Activated T-cell treated with anti-CD3 and anti-CD28 coated beads, Interleukin-2, amount 50 U/mL, for 24 hours (primary cell): ENCODE results near the gene EPHA3.

Experiments
- DNase-seq: peaks from one replicate; pipeline ENCODE4 v3.0.0-alpha.2; 2020
- H3K27ac Mint-ChIP-seq: 2 replicates; pipeline ENCODE4 v1.8.0; 2020; ENCODE audit warnings: mild to moderate bottlenecking, mixed read lengths
- H3K27me3 Mint-ChIP-seq: 2 replicates; pipeline ENCODE4 v1.8.0; 2020; ENCODE audit warnings: mixed read lengths
- H3K36me3 Mint-ChIP-seq: 2 replicates; pipeline ENCODE4 v1.8.0; 2020; ENCODE audit warnings: low read depth, mixed read lengths
- H3K4me1 Mint-ChIP-seq: 2 replicates; pipeline ENCODE4 v1.8.0; 2020; ENCODE audit warnings: low read depth, mixed read lengths
- H3K4me3 Mint-ChIP-seq: 2 replicates; pipeline ENCODE4 v1.8.0; 2020; ENCODE audit warnings: mild to moderate bottlenecking, moderate library complexity, mixed read lengths
- H3K9me3 Mint-ChIP-seq: 2 replicates; pipeline ENCODE4 v1.8.0; 2020; ENCODE audit warnings: mixed read lengths

EPHA3 gene

DNA sequence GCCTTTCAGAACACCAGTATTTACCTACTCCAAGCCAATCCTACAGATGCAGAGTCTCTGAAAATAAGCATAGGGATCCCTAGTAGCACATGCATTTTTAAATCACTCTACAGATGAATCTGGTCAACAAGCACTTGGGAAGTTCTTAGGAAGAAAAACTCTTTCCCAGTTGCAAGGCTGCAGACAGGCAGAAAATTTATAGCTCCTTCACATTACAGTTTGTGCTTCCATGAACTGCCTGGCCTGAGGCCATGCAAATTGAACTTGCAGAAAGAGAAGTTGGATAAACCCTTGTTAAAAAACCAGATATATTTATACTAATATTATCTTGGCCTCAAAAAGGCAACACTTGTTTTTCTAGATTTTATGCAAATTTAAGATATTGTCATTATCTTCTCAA, 256.9 kb downstream of the EPHA3 start:
- no peak overlapping the region for H3K27ac Mint-ChIP-seq
- H3K4me1 Mint-ChIP-seq: no peaks in the 10 kb centered on the region
- peaks cover 7% of the 10 kb centered on the region for H3K9me3 Mint-ChIP-seq
- no peaks in the 10 kb centered on the region for H3K27me3 Mint-ChIP-seq
- DNase-seq: no peak
- no peak overlapping the region for H3K4me3 Mint-ChIP-seq
- no peaks in the 10 kb centered on the region for H3K36me3 Mint-ChIP-seq

DNA sequence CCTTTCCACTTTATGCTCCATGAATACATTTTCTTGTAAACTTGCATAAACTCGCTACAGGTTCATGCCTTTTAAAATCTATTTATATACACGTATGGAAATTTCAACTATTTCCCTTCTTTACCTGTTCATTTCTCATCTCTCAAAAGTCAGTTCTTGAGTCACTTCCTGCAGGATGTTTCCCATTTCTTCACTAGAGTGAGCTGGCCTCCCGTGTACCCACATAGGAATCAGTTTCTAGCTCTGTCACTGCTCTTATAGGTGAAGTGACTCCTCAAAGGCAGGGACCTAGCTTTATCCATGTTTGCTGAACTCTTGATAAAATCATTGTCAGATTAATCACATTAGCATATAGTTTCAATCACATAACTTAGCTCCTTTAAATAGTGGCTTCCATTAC, 259.7 kb downstream of the EPHA3 start:
- Mint-ChIP-seq H3K27ac (no peak overlapping the region), H3K4me3 (no peak overlapping the region), H3K4me1 (no peaks in the 10 kb centered on the region), H3K9me3 (peaks cover 7% of the 10 kb centered on the region), H3K27me3 (no peaks in the 10 kb centered on the region), H3K36me3 (no peaks in the 10 kb centered on the region)
- DNase-seq: no peak

- no peak overlapping the region for H3K4me3 Mint-ChIP-seq
- no peaks in the 10 kb centered on the region for H3K4me1 Mint-ChIP-seq
- H3K27me3 Mint-ChIP-seq: no peaks in the 10 kb centered on the region
- H3K36me3 Mint-ChIP-seq: no peaks in the 10 kb centered on the region
- no peak overlapping the region for H3K27ac Mint-ChIP-seq
- DNase-seq: no peak
- peaks cover 7% of the 10 kb centered on the region for H3K9me3 Mint-ChIP-seq
Measured at GRCh38 chr3:89368846-89369245, 261.4 kb downstream of the EPHA3 start.

- no peak for DNase-seq
- no peaks in the 10 kb centered on the region for H3K4me1 Mint-ChIP-seq
- H3K27ac Mint-ChIP-seq: no peak overlapping the region
- no peaks in the 10 kb centered on the region for H3K36me3 Mint-ChIP-seq
- no peaks in the 10 kb centered on the region for H3K27me3 Mint-ChIP-seq
- H3K4me3 Mint-ChIP-seq: no peak overlapping the region
- peaks cover 10% of the 10 kb centered on the region for H3K9me3 Mint-ChIP-seq
Measured at GRCh38 chr3:89372456-89372855, 265.0 kb downstream of the EPHA3 start.

DNA sequence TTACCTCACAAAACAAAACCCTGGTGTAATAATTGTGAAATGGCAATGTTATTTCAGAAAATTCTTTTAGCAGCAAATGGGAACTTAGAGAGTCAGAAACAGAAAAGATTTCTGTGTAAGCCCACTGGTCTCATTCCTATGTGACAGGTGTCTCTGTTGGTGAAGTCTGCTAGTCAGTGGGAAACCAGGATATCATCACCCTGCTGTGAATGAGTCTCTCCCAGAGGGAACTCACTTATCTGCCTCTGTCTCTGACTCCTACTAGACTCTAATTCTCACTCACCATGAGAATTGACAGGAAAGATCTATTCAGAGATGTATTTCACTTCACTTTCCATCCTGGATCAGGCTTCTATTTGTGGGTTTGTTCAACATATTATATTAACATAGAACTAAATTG, 266.0 kb downstream of the EPHA3 start:
- H3K9me3 Mint-ChIP-seq: peaks cover 12% of the 10 kb centered on the region
- no peak overlapping the region for H3K27ac Mint-ChIP-seq
- no peaks in the 10 kb centered on the region for H3K27me3 Mint-ChIP-seq
- H3K4me1 Mint-ChIP-seq: no peaks in the 10 kb centered on the region
- no peaks in the 10 kb centered on the region for H3K36me3 Mint-ChIP-seq
- no peak overlapping the region for H3K4me3 Mint-ChIP-seq
- DNase-seq: no peak

- Mint-ChIP-seq H3K4me1 (no peaks in the 10 kb centered on the region), H3K27me3 (no peaks in the 10 kb centered on the region)
Measured at GRCh38 chr3:89375451-89375850, 268.0 kb downstream of the EPHA3 start.

DNA sequence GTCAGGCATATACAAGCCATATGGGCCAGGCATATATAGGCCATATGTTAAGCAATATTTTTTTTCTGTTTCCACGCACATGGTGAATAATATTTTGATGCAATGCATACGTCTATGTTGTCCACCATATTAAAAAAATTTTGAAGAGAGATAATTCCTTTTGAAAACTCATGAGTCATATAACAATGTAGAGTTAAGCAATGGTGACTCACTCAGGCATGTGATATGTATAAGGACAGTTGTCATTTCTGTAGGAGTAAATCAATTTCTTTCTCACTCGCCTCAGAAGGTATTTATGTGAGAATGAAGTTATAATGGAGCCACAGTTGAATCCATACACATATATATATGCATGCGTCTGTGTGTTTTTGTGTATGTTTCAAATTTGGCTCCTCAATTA, 272.6 kb downstream of the EPHA3 start:
- no peaks in the 10 kb centered on the region for H3K36me3 Mint-ChIP-seq
- DNase-seq: no peak
- H3K4me1 Mint-ChIP-seq: no peaks in the 10 kb centered on the region
- peaks cover 18% of the 10 kb centered on the region for H3K9me3 Mint-ChIP-seq
- no peaks in the 10 kb centered on the region for H3K27me3 Mint-ChIP-seq
- no peak overlapping the region for H3K27ac Mint-ChIP-seq
- no peak overlapping the region for H3K4me3 Mint-ChIP-seq

More at GRCh38 chr3:89375451-89375850, 268.0 kb downstream of the EPHA3 start:
- peaks cover 8% of the 10 kb centered on the region for H3K9me3 Mint-ChIP-seq
- H3K27ac Mint-ChIP-seq: no peak overlapping the region
- no peak overlapping the region for H3K4me3 Mint-ChIP-seq
- H3K36me3 Mint-ChIP-seq: no peaks in the 10 kb centered on the region
- DNase-seq: no peak

- Mint-ChIP-seq H3K4me3 (no peak overlapping the region), H3K27ac (no peak overlapping the region), H3K27me3 (no peaks in the 10 kb centered on the region), H3K4me1 (no peaks in the 10 kb centered on the region), H3K9me3 (peaks cover 14% of the 10 kb centered on the region), H3K36me3 (no peaks in the 10 kb centered on the region)
- DNase-seq: no peak
Measured at GRCh38 chr3:89392991-89393390, 285.6 kb downstream of the EPHA3 start.

DNA sequence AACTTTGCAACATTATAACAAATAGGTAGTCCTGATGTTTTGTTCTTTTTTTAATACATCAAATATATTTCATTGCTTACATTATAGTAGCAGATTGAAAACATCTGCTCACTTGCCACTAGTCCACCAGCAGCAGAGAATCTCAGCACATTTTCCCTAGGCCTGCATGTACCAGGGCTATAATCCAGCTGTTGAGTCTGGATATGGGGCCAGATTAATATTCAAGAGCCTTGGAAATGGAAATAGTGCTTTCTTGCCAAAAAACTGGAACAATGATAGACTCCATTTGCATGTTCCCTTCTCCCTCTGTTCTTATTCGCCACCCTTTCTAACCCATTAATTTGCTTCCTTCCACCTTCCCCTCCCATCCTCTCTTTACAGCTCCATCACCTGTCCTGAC, 288.0 kb downstream of the EPHA3 start:
- Mint-ChIP-seq H3K4me3 (no peak overlapping the region), H3K27me3 (no peaks in the 10 kb centered on the region), H3K27ac (no peak overlapping the region), H3K9me3 (peaks cover 7% of the 10 kb centered on the region), H3K4me1 (no peaks in the 10 kb centered on the region), H3K36me3 (no peaks in the 10 kb centered on the region)
- DNase-seq: no peak

DNA sequence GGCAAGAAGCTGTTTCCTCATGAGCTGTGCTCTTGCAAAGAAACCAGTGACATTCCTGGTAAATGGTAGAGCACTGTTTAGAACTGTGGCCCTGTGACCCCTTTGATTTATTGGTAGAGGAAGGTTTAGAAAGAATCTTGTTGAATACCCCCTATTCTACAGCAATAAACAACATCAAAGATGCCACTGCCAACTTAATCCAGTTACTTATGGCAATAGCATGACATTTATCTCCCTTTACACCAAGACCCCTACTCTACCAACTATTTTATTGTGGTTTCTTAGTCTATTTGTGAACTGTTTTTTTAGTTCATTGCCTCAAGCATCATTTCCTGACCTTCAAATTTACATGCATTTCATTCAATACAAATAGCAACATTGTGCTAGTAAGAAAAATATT, 288.6 kb downstream of the EPHA3 start:
- H3K4me3 Mint-ChIP-seq: no peak overlapping the region
- peaks cover 6% of the 10 kb centered on the region for H3K9me3 Mint-ChIP-seq
- H3K4me1 Mint-ChIP-seq: no peaks in the 10 kb centered on the region
- no peak overlapping the region for H3K27ac Mint-ChIP-seq
- no peaks in the 10 kb centered on the region for H3K27me3 Mint-ChIP-seq
- DNase-seq: no peak
- no peaks in the 10 kb centered on the region for H3K36me3 Mint-ChIP-seq

DNA sequence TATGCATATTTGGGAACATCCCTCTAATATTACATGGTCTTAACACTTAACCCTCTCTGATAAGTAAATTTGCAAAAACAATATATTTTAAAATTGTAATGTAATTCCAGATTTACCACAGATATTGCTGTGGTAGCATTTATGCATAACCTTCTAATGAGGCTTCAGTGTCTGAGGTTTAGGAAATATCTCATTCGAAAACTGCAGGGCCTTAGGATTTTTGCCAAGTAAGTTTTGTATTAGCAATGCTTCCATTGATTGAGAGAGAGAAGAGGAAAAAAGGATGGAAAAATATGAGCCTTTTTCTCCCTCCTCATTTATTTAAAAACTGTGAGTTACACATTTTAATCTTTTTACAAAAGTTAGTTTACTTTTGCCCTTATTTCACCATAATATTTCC, 294.6 kb downstream of the EPHA3 start:
- H3K9me3 Mint-ChIP-seq: peaks cover 9% of the 10 kb centered on the region
- no peak for DNase-seq
- H3K4me1 Mint-ChIP-seq: no peaks in the 10 kb centered on the region
- no peaks in the 10 kb centered on the region for H3K27me3 Mint-ChIP-seq
- H3K4me3 Mint-ChIP-seq: no peak overlapping the region
- H3K27ac Mint-ChIP-seq: no peak overlapping the region
- H3K36me3 Mint-ChIP-seq: no peaks in the 10 kb centered on the region

- H3K4me3 Mint-ChIP-seq: no peak overlapping the region
- no peak overlapping the region for H3K27ac Mint-ChIP-seq
- H3K27me3 Mint-ChIP-seq: no peaks in the 10 kb centered on the region
- no peaks in the 10 kb centered on the region for H3K36me3 Mint-ChIP-seq
- H3K9me3 Mint-ChIP-seq: peaks cover 13% of the 10 kb centered on the region
- H3K4me1 Mint-ChIP-seq: no peaks in the 10 kb centered on the region
- DNase-seq: no peak
Measured at GRCh38 chr3:89405176-89405575, 297.8 kb downstream of the EPHA3 start.

DNA sequence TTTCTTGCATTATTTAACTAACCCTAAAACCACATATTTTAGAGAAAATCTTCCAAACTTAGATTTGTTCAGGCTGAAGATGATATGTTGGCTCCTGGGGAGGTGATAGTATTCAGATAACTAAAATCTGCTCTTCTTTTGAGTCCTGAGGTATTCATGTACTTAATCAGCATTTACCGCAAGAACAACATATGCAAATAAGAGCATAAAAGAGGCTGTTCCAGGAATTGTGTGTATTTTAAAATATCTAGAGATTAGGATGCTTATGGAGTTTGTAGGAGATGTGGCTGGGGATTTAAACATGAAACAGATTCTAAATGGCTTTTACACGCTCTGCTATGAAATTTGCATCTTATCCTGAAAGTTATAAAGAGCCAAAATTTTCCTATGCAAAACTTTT, 298.2 kb downstream of the EPHA3 start:
- H3K27me3 Mint-ChIP-seq: no peaks in the 10 kb centered on the region
- DNase-seq: no peak
- peaks cover 13% of the 10 kb centered on the region for H3K9me3 Mint-ChIP-seq
- no peaks in the 10 kb centered on the region for H3K36me3 Mint-ChIP-seq
- no peak overlapping the region for H3K4me3 Mint-ChIP-seq
- no peaks in the 10 kb centered on the region for H3K4me1 Mint-ChIP-seq
- H3K27ac Mint-ChIP-seq: no peak overlapping the region

GRCh38 chr3:89411201-89411600, 303.8 kb downstream of the EPHA3 start:
- H3K9me3 Mint-ChIP-seq: peaks cover 5% of the 10 kb centered on the region
- H3K4me1 Mint-ChIP-seq: no peaks in the 10 kb centered on the region
- no peak for DNase-seq
- no peak overlapping the region for H3K27ac Mint-ChIP-seq
- H3K27me3 Mint-ChIP-seq: no peaks in the 10 kb centered on the region
- no peak overlapping the region for H3K4me3 Mint-ChIP-seq
- no peaks in the 10 kb centered on the region for H3K36me3 Mint-ChIP-seq

- Mint-ChIP-seq H3K9me3 (peaks cover 5% of the 10 kb centered on the region), H3K27me3 (no peaks in the 10 kb centered on the region), H3K27ac (no peak overlapping the region), H3K4me3 (no peak overlapping the region), H3K36me3 (no peaks in the 10 kb centered on the region), H3K4me1 (no peaks in the 10 kb centered on the region)
- no peak for DNase-seq
Measured at GRCh38 chr3:89414270-89414669, 306.8 kb downstream of the EPHA3 start.

GRCh38 chr3:89419647-89420241, 312.3 kb downstream of the EPHA3 start:
- no peaks in the 10 kb centered on the region for H3K36me3 Mint-ChIP-seq
- H3K9me3 Mint-ChIP-seq: peaks cover 7% of the 10 kb centered on the region
- no peaks in the 10 kb centered on the region for H3K4me1 Mint-ChIP-seq
- DNase-seq: no peak
- H3K4me3 Mint-ChIP-seq: no peak overlapping the region
- H3K27me3 Mint-ChIP-seq: no peaks in the 10 kb centered on the region
- no peak overlapping the region for H3K27ac Mint-ChIP-seq
